Measurements from ENCODE around the gene C18orf63.

DNA sequence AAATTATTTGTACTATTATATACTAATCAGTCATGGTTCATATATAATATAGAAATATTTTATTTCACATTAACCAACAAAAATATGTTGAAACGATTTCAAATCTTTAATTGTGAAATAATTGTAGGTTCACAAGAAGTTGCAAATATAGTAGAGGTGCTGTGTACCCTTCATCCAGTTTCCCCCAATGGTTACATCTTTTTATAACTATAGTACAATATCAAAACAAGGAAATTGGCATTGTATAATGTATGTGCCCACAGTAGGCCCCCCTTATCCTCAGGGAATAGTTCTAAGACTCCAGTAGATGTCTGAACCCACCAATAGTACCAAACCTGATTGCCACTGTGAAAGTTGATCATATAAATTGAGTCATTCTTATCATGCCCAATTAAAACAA lies 16.5 kb upstream of the C18orf63 start:
- no peak for TF ChIP-seq POLR2A (IDR thresholded peaks at IDR 0.05)
- TF ChIP-seq, protein P1, sequence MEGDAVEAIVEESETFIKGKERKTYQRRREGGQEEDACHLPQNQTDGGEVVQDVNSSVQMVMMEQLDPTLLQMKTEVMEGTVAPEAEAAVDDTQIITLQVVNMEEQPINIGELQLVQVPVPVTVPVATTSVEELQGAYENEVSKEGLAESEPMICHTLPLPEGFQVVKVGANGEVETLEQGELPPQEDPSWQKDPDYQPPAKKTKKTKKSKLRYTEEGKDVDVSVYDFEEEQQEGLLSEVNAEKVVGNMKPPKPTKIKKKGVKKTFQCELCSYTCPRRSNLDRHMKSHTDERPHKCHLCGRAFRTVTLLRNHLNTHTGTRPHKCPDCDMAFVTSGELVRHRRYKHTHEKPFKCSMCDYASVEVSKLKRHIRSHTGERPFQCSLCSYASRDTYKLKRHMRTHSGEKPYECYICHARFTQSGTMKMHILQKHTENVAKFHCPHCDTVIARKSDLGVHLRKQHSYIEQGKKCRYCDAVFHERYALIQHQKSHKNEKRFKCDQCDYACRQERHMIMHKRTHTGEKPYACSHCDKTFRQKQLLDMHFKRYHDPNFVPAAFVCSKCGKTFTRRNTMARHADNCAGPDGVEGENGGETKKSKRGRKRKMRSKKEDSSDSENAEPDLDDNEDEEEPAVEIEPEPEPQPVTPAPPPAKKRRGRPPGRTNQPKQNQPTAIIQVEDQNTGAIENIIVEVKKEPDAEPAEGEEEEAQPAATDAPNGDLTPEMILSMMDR (IDR thresholded peaks at IDR 0.05) = no peak
- no peak for TF ChIP-seq POLR2AphosphoS5 (IDR thresholded peaks at IDR 0.05)
- TF ChIP-seq EP300 (IDR thresholded peaks at IDR 0.05) = no peak

All from upper lobe of left lung (tissue), 4 donors.